Fibroblast of villous mesenchyme (primary cell): Measurements from ENCODE around the gene GRM8. TPM values are rescaled to one million over a fixed set of nuclear protein-coding genes. Genes with fewer than 3 reads are reported as not detected.

Experiments used
- DNase-seq: peaks from one replicate; pipeline ENCODE4 v3.0.0-alpha.2; 2010; ENCODE audit warnings: low read depth
- H3K4me3 ChIP-seq: 2 replicates; pipeline ENCODE4 v1.5.1; 2011; ENCODE audit warnings: low read depth, mild to moderate bottlenecking, low read length
- total RNA-seq: library from RNA; depleted of rRNA; stranded (reverse); fragments of >200 nt; gene quantifications from 2 replicates; pipeline ENCODE4 v1.2.3, GENCODE V29; 2012
- TF ChIP-seq, protein P1 (sequence below): IDR thresholded peaks from 2 replicates; pipeline ENCODE4 v1.5.1; 2012; ENCODE audit warnings: low read depth, mild to moderate bottlenecking, low read length; ENCODE audit not compliant: insufficient read depth

Gene GRM8
- total RNA-seq, 1 donor: not detected

- TF ChIP-seq, protein P1, sequence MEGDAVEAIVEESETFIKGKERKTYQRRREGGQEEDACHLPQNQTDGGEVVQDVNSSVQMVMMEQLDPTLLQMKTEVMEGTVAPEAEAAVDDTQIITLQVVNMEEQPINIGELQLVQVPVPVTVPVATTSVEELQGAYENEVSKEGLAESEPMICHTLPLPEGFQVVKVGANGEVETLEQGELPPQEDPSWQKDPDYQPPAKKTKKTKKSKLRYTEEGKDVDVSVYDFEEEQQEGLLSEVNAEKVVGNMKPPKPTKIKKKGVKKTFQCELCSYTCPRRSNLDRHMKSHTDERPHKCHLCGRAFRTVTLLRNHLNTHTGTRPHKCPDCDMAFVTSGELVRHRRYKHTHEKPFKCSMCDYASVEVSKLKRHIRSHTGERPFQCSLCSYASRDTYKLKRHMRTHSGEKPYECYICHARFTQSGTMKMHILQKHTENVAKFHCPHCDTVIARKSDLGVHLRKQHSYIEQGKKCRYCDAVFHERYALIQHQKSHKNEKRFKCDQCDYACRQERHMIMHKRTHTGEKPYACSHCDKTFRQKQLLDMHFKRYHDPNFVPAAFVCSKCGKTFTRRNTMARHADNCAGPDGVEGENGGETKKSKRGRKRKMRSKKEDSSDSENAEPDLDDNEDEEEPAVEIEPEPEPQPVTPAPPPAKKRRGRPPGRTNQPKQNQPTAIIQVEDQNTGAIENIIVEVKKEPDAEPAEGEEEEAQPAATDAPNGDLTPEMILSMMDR: no peak
- H3K4me3 ChIP-seq: no peak overlapping the region
- no peak for DNase-seq
Measured at GRCh38 chr7:126460664-126461063, 792.1 kb downstream of the GRM8 start.

DNA sequence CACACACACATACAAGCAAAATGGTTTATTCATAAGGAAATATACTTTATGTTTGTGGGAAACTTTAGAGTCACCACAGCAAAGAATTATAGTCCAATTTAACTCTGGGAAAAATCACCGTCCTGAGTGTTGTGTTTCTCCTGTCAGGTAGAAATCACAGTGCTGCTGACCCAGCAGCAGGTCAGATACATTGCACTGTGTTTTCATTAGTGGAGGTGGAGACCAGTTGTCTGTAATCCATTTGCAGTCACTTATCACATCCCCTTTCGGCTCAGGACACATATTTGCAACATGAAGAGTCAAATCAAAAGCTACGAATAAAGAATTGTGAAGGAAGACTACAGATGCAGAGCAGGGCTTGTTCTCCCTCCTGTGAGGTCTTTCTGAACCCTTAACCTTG is 799.6 kb downstream of the GRM8 start:
- no peak for DNase-seq
- TF ChIP-seq, protein P1: no peak
- H3K4me3 ChIP-seq: no peak overlapping the region

DNA sequence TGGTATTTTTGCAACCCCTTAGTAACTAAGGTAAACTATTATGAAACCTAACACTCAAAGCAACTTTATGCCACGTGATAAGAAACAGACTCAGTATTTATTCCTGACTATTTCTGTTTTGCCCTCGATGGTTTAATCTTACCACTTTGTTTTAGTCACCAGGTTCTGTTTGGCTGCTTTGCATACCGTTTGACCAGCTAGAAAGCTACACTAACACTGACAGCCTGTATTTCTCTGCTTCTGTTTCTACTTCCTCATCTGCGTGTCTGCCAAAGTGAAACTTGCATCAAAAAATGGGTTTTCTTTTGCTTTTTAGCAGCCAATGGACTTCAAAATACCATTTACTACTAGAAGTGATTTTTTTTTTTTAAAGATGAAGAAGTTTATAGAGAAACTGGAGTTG is 802.5 kb downstream of the GRM8 start:
- DNase-seq: no peak
- no peak overlapping the region for H3K4me3 ChIP-seq
- TF ChIP-seq, protein P1: no peak

DNA sequence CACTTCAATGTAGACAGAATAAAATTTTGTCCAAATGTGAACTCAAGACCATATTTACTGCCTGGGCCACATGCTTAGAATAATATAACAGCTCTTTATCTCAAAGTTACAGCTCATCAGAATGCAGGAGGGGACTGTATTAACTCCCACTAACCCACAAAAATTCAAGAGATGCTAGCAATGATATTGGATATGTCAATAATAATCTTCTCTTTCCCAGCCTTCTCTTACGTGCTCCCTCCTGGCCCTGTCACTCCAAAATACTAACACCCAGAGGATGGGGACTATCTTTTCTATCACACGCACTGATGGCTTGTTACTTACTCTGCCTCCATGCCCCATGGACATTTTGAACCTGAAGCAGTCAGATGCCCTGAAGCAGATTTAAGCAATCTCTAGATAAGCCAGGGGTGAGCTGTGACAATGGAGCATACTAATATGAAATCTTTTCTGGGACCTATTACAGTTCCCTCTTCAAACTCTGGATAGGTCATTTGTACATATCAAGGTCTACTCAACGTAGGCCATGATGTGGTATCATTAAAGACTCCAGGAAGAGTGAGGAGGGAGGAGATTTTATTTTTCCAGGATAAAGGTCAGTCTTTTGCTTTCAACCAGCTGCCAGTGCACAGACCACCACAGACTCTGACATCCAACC is 803.0 kb downstream of the GRM8 start:
- no peak for DNase-seq
- no peak overlapping the region for H3K4me3 ChIP-seq
- TF ChIP-seq, protein P1: no peak

- H3K4me3 ChIP-seq: no peak overlapping the region
- TF ChIP-seq, protein P1: no peak
- no peak for DNase-seq
Measured at GRCh38 chr7:126447984-126448383, 804.8 kb downstream of the GRM8 start.

GRCh38 chr7:126445991-126446390 is 806.8 kb downstream of the GRM8 start:
- TF ChIP-seq, protein P1: no peak
- no peak overlapping the region for H3K4me3 ChIP-seq
- no peak for DNase-seq

DNA sequence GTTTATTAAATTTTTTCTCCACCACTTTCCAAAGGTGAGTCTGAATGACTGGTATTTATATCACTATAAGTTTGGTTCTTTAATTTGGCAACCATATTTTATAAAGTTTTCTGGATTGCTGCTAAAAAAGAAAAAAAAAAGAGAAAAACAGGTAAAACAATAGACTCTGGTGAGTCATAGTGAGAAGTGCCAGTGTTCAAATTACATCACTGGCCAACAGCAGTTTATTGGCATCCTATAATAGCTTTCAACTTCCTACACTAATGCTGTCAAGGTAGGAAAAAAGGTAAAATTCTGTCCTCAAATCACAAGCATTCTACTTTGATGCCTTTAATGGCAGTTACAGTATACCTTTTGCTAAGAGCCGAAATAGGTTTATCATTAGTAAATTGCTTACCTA is 808.8 kb downstream of the GRM8 start:
- no peak for DNase-seq
- no peak overlapping the region for H3K4me3 ChIP-seq
- TF ChIP-seq, protein P1: no peak
